ENCODE data around the gene SETMAR.
"Not testable (repeated sequence)": the region's sequence is repeated elsewhere in the genome, so short reads cannot be mapped to it uniquely, and the experiment has no call there.

Gene SETMAR

DNA sequence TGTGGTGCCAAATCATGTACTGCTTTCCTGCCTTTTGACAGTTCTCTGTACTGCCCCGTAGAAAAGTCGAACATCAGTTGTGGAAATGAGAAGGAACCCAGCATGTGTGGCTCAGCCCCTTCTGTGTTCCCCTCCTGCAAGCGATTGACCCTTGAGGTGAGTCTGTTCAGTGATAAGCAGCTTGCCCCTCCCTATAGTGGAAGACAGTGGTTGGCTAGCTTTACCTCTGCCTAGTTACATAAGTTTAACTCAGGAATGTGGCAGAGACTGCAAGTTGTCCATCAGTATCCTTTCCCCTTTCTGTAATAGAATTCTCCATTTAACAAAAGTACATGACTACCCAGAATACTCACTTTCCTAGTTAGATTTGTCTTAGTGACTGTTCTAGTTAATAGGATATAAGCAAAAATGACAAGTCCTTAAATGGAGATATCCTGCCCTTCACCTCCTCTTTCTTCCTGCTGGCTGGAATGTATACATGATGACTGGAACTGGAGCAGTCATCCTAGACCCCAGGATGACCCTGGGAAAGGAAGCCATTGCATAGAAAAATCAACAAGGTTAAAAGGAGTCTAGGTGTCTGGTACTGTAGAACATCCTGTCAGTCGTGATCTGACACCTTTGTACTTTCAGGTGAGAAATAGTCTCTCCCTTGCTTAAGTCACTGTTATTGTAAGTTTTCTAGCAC is 10.6 kb downstream of the SETMAR start:
- DNase-seq (ENCODE audit: low spot score): no peak

DNA sequence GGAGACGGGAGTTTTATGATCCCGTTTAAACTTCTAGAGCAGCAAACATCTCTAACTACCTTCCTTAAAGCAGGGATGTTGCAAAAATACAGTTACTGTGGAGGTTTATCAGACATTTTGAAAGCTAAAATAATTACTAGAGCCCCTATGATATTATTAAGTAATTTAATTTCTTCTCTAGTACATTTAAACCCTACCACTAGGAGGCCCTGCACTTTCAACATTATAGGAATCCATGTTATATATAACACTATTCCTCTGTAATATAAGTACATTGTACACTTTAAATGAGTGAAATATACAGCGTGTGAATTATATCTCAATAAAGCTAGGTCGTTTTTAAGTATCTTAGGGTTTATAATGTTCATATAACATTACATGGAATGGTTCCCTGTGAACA is 11.5 kb downstream of the SETMAR start:
- no peak for DNase-seq (ENCODE audit: low spot score)

DNA sequence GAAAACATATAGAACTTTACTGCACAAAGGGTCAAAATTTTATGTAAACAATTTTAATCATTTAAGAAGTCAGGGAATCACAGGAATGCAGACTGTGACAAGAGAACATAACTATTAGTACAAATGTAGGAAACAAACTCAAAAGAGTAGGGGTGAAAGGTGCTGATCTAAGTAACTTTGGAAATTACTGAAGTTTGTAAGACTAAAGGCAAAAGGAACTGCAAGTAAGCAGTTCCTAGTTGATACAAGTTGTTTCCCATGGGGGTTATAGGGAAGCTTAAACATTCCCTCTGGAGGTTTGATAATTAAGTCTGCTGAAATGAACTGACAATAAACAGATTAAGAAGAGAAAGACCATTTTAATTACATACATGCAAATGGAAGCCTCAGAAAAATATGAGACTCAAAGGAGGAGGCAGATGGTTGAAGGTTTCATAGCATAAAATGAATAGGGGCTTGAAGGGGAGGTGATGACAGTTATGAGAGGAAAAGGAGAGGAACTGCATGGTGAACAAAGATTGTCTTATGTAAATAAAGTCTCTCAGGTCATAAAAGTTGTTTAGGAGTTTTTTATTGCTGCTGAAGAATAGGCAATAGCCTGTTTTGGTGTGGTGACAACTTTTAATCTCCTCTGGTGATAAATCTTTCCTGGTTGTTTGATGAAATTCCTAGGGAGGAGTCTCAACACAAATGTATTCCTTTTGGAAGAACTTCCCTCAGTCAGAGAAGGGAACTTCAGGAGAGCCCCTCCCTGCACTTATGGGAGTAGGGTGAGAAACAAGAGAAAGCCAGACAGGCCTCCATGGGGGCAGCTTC is 17.1 kb downstream of the SETMAR start:
- DNase-seq (ENCODE audit: low spot score): no peak

DNA sequence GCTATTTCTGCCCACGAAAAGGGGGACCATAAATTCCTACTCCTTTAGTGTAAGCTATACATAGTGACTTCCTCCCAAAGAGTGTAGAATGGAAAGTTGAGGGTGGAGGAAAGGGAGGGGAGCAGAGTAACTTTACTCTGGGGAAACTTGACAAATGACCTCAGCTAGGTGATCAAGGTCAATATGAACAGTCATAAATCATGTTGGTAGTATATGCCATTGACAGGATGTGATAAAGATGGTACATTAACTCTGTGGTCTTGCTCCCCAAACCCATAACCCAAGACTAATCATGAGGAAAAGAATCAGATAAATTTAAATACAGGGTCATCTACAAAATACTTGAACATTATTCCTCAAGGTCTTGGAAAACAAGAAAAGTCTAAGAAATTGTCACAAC is 18.6 kb downstream of the SETMAR start:
- no peak for DNase-seq (ENCODE audit: low spot score)

DNA sequence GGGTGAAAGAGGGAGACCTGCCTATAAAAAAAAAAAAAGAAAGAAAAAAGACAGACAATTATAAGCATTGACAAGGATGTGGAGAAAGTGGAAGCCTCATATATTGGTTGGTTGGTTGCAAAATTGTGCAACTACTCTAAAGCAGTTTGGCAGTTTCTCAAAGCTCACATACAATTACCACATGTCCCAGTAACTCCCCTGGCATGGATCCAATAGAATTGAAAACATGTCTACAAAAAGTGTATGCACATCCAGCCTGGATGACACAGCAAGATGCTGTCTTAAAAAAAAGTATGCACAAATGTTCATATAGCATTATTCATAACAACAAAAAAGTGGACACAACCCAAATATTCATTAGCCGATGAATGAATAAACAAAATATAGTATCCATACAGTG is 19.5 kb downstream of the SETMAR start:
- peak; percentile 43 for DNase-seq (ENCODE audit: low spot score)

DNA sequence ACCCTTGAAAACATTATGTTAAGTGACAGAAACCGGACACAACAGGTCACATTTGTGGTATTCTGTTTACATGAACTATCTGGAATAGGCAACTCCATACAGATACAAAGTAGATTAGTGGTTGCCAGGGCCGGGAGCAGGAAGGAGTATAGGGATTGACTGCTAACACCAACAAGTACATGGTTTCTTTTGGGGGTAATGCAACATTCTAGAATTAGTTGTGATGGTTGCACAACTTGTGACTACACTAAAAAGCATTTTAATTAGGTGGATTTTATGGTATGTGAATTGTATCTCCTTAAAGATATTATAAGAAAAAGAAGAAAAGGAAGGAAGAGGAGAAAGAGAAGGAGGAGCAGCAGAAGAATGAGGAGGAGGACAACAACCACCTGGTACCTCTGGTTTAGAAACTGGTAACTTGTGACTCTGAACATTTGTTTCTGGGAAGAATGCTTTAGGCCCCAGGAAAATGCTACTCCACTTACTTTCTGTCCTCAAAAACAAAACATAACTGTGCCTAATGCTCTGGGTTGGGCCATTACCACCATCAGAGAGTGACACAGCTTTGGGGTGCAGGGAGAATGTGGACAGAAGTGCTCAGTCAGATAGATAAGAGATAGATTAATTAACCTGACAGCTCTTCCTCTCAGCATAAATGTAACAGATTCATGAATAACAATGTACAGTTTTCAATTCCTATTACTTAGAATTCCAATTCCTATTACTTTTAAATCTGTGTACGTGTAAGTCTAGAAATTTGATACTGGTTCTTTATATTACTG is 20.3 kb downstream of the SETMAR start:
- no peak for DNase-seq (ENCODE audit: low spot score)

DNA sequence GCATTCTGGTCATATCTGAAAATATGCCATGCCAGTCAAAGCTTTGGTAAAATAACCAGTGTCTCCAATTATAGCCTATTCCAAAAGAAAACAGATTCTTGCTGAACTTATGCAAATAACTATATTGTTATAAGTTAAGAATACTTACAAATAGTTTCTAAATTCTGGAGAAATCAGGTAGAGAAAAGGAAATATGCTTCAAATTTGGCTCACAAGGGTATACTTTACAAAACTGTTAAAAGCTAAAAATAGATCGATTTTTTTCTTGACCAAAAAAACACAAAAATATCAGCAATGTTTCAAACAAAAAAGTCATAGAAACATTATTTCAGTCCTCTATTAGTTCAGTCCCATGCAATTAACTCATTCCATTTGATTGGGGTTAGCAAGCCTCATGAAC is 23.7 kb downstream of the SETMAR start:
- DNase-seq (ENCODE audit: low spot score): no peak

DNA sequence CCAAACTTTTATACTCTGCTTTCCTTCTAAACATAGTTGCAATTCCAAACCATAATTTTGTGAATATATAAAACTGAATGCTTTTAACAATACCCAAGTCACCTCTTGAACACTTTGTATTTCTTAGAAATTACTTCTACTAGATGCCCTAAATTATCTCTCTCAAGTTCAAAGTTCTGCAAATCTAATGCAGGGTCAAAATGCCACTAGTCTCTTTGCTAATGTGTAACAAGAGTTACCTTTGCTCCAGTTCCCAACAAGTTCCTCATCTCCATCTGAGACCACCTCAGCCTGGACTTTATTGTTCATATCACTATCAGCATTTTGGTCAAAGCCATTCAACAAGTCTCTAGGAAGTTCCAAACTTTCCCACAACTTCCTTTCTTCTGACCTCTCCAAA is 26.6 kb downstream of the SETMAR start:
- DNase-seq (ENCODE audit: low spot score): not testable (repeated sequence)

DNA sequence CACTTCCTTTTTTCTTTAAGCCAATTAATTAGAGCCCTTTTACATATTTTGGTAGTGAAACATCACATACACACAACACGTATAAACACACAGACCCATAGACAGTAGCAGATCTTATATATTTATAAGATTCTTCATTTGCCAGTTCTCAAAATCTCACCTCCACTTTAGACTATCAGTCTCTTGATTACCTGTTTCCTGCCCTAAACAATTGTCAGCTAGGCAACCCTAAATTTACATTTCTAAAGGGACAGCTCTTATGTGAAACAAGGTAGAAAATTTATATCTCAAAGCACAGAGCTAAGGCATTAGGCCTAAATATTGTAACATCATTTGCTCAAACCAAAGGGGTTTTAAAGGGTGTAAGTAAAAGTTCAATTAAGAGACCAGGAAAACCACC is 28.9 kb downstream of the SETMAR start:
- DNase-seq (ENCODE audit: low spot score): no peak

DNA sequence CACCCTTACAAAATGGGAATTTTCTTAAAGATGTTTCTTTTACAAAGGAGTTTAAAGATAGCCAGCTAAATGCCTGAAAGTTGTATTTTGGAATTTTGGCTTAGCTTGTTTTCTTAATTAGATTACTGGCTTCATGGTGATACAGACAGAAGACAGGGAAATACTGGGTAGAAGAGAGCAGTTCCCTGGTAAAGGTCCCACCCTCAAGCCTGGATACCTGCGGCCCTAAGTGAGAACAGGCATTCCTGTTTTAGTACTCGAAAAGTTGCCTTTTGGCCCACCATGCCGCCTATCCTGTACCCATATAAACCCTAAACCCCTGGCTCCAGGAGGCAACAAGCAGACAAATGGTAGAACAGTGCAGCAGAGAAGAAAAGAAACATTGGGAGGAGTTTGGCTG is 29.4 kb downstream of the SETMAR start:
- DNase-seq (ENCODE audit: low spot score): no peak

DNA sequence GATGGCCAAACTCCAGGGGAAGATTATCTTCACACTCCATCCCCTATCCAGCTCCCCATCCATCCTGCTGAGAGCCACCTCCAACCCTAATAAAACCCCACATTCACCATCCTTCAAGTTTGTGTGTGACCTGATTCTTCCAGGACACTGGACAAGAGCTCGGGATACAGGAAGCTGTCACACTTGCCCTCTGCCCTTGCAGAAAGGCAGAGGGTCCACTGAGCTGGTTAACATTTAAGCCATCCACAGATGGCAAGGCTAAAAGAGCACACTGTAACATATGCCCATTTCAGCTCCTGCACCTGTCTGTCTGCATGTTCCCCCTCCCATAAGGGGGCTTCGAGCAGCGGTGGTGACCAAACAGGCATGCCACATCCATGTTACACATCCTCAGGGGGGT is 29.8 kb downstream of the SETMAR start:
- DNase-seq (ENCODE audit: low spot score): no peak

DNA sequence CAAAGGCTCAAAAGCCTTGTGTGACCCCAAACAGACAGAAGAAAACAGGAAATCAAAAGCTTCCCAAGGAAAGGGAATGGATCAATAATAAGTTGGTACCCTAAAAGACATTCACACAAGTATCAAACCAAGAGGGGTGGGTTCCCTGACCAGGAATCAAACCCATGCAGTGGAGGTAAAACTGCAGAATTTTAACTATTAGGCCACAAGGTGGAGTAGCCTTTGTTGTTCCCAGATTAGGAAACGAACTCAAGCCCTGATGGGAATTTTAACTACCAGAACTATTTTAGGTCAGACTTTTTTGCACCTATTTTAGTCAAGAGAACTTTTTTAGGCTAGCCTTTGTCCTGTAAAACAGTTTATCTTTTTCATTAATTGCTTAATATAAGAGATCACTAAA is 31.4 kb downstream of the SETMAR start:
- no peak for DNase-seq (ENCODE audit: low spot score)

DNA sequence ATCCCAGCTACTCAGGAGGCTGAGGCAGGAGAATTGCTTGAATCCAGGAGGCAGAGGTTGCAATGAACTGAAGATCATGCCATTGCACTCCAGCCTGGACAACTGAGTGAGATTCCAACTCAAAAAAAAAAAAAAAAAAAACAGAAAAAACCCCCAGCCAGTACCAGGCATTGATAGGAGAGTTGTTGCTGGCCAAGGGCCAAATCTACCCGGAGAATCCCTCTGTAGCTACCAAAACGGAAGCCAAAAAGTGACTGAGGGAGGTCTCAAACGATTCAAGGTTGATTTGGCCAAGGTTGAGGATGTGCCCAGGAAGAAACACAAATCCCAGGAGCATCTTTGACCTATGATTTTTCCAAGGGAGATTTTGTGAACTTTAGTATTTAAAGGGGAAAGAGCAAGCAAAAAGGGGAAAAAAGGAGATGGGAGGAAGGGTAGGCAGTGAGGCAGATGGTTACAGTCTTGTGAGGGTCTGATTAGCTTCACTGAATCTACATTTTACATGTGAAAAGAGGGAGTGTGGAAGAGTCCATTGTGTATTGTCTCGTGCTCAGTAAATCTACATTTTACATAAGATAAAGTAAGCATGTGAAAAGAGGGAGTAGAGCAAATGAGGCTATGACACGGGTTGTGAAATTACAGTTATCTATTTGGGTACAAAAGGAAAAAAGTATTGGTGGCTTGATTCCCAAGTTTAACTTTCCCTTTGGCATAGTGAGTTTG is 32.8 kb downstream of the SETMAR start:
- DNase-seq (ENCODE audit: low spot score): no peak

DNA sequence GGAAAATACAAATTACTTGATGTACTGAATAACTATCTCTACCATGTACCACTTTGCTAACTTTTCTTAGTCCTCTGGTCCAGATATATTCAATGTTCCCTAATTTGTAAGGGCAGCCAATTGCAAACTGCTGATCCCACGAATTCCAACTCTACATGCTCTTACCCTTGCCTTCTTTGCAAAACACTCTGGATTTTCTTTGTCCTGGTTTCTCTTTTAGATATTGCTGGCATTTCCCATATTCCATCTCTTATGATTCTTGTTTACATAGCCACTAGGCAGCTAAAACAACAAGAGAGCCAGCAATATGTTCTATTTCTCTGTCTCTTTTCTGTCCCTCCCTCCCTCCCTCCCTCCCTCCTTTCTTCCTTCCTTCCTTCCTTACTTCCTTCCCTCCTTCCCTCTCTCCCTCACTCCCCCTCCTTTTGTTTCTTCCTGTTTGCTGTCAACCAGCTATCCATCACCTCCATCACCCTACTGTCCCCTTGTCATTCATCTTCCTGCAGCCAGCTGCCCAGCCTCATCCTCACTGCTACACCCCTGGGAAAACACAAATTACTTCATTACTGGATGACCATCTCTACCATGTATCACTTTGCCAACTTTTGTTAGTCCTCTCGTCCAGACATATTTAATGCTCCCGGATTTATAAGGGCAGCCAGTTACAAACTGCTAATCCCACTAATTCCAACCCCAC is 33.8 kb downstream of the SETMAR start:
- DNase-seq (ENCODE audit: low spot score): no peak

DNA sequence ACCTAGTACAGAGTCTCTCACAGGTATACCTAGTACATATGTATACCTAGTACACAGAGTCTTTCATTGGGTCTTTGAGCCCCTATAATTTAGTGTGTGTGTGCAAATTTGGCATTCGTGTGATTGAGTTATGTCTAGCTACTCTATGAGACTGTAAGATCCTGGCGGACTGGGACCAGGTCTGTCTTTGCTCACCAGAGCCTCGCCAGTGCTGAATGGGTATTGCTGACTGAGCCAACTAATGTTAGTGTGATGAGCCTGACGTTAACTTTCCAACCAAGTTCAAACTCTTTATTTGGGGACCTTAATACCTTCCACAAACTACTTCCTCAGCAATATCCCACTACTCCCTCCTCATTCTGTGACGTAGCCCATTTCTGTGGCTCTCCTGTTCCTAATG is 35.6 kb downstream of the SETMAR start:
- DNase-seq (ENCODE audit: low spot score): no peak

DNA sequence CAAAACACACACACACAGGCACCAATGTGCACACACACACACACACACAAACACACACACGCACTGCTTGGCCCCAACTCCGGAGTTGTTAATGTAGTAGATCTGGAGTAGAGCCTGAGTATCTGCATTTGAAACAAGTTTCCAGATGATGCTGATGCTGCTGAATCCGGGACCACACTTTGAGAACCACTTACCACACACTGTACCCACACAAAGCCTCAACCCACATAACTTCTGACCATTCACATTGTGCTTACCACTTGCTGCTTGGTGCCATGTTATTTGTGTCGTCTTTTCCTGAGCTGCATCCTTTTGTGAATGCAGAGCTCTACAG is 36.9 kb downstream of the SETMAR start:
- DNase-seq (ENCODE audit: low spot score): no peak

DNA sequence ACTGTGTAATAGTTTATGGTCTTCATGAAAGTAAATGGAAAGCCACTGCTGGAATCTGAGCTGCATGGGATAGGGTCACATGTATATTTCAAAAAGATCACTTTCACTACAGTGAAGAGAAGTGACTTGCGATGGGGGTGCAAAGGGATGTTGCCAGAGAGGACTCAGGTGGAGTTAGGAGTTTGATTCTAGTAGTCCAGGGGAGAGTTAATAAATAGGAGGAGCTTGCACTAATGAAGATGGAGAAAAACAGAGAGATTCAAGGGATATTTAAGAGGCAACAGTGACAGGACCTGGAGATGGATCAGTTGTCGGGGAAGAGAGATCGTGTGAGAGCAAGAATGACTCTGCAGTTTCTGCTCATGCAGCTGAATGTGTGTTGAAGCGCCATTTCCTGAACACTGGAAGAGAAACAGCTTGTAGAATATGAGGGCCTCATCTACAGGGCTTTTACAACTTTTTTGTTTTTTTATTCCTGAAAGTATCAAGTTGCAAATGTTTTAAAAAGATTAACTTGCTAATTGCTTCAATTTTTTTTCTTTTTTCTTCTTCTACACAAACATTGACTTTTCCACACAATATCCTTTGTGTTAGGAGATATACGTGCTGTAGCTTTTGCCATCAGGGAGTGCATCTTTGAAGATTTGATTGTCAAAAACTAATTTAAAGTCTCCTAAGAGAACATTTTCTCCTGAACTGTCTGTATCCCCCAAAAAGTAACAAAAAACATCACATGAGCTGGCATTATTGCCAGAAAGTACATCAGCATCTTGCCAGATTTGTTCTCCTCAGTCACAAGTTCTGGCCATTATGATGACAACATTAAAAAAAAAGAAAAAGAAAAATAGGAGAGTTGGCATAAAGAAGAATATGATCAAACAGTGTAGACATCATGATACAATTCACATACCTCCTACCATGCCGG is 37.5 kb downstream of the SETMAR start:
- no peak for DNase-seq (ENCODE audit: low spot score)

DNA sequence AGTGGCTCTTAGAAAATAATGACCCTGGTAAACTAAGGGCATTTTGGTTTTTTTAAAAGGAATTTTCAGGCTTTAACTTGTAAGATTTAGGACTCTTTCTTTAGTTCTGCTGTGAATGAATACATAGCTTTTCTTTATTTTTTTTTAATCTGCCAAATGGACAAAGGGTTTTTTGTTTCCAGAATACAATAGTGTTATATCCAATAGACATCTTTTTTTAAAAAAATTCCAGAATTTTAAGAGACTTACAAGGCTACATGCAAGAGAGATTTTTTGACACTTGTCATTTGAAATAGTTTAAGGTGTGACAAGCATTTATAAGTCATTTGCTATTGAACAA is 38.1 kb downstream of the SETMAR start:
- no peak for DNase-seq (ENCODE audit: low spot score)

DNA sequence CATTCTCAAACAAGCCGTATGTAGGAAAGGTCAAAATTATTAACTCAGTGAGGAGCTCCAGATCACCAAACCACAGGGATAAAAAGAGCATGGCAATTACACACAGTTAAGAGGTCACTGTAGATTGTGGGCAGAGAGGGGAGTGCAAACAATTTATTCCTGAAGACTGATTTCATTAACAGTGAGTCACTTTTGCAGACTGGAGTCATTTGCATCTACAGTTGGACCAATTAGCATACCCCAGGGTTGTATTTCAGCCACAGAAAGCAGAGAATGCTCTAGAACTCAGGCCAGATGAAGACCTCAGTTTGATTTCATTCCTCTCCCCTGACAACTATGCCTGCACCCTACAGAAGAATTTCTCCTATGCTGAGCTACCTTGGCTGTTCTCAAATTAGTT is 40.1 kb downstream of the SETMAR start:
- peak; percentile 78 for DNase-seq (ENCODE audit: low spot score)

DNA sequence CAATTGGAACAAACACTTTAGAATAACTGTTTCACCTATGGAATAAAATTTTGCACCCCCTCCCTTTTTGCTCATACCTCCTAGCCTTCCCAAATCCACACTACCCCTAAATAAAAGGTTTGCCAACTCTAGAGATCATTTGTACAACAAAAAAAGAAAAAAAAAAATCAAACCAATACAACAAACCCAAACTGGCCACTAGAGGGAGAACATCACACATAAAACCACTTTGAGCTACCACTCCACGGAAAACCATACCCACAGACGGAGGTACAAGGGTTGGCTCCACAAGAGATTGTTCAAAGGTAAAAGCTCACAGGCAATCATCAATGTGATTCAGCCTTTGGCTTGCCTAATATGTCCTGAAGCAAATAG is 47.6 kb downstream of the SETMAR start:
- DNase-seq (ENCODE audit: low spot score): peak; percentile 80

All from AG08395 (cell line).